HG03520 (cell line): ENCODE measurements around the gene HELZ.
"Not testable (repeated sequence)": the region's sequence is repeated elsewhere in the genome, so short reads cannot be mapped to it uniquely, and the experiment has no call there.

Source experiments
- ATAC-seq: cut with Tn5 transposase; IDR thresholded peaks from one replicate; pipeline ENCODE4 v1.9.1; 2021; ENCODE audit warnings: mild to moderate bottlenecking, moderate library complexity; ENCODE audit not compliant: unreplicated experiment

HELZ gene

GRCh38 chr17:67148352-67148751, 96.6 kb downstream of the HELZ start:
- no peak for ATAC-seq

GRCh38 chr17:67145183-67145805, 99.7 kb downstream of the HELZ start:
- no peak for ATAC-seq

- ATAC-seq, result no peak
These were observed 101.7 kb downstream of the HELZ start for GRCh38 chr17:67143318-67143717.

- not testable (repeated sequence) for ATAC-seq
These were observed 103.0 kb downstream of the HELZ start for GRCh38 chr17:67142030-67142429.

- no peak for ATAC-seq
These were observed 105.0 kb downstream of the HELZ start for GRCh38 chr17:67139784-67140665.

- ATAC-seq, result no peak
These were observed 105.7 kb downstream of the HELZ start for GRCh38 chr17:67139289-67139688.

- no peak for ATAC-seq
These were observed 106.6 kb downstream of the HELZ start for GRCh38 chr17:67138392-67138791.

GRCh38 chr17:67137860-67138259, 107.1 kb downstream of the HELZ start:
- no peak for ATAC-seq

GRCh38 chr17:67137026-67137370, 108.0 kb downstream of the HELZ start:
- no peak for ATAC-seq

GRCh38 chr17:67136191-67137025, 108.6 kb downstream of the HELZ start:
- ATAC-seq, result no peak

GRCh38 chr17:67133161-67133560, 111.8 kb downstream of the HELZ start:
- ATAC-seq, result no peak

- no peak for ATAC-seq
These were observed 112.6 kb downstream of the HELZ start for GRCh38 chr17:67132366-67132765.

GRCh38 chr17:67130768-67131167, 114.2 kb downstream of the HELZ start:
- ATAC-seq, result no peak

GRCh38 chr17:67129283-67129682, 115.7 kb downstream of the HELZ start:
- ATAC-seq, result no peak

- no peak for ATAC-seq
These were observed 116.3 kb downstream of the HELZ start for GRCh38 chr17:67128700-67129099.

GRCh38 chr17:67127925-67128324, 117.1 kb downstream of the HELZ start:
- ATAC-seq, result no peak

GRCh38 chr17:67126983-67127382, 118.0 kb downstream of the HELZ start:
- ATAC-seq, result no peak

- not testable (repeated sequence) for ATAC-seq
These were observed 118.5 kb downstream of the HELZ start for GRCh38 chr17:67126543-67126942.

GRCh38 chr17:67125924-67126323, 119.1 kb downstream of the HELZ start:
- ATAC-seq, result no peak

- ATAC-seq, result no peak
These were observed 119.6 kb downstream of the HELZ start for GRCh38 chr17:67125417-67125816.

GRCh38 chr17:67124450-67125148, 120.4 kb downstream of the HELZ start:
- no peak for ATAC-seq
